Measurements from ENCODE around the gene DYNLT5.
"Not testable (repeated sequence)": the region's sequence is repeated elsewhere in the genome, so short reads cannot be mapped to it uniquely, and the experiment has no call there.

DNA sequence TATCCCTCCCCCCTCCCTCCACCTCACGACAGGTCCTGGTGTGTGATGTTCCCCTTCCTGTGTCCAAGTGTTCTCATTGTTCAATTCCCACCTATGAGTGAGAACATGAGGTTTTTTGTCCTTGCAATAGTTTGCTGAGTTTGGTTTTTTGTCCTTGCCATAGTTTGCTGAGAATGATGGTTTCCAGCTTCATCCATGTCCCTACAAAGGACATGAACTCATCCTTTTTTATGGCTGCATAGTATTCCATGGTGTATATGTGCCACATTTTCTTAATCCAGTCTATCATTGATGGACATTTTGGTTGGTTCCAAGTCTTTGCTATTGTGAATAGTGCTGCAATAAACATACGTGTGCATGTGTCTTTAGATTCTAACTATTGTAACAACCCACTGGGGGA, 43.6 kb downstream of the DYNLT5 start:
- TF ChIP-seq, protein P1, sequence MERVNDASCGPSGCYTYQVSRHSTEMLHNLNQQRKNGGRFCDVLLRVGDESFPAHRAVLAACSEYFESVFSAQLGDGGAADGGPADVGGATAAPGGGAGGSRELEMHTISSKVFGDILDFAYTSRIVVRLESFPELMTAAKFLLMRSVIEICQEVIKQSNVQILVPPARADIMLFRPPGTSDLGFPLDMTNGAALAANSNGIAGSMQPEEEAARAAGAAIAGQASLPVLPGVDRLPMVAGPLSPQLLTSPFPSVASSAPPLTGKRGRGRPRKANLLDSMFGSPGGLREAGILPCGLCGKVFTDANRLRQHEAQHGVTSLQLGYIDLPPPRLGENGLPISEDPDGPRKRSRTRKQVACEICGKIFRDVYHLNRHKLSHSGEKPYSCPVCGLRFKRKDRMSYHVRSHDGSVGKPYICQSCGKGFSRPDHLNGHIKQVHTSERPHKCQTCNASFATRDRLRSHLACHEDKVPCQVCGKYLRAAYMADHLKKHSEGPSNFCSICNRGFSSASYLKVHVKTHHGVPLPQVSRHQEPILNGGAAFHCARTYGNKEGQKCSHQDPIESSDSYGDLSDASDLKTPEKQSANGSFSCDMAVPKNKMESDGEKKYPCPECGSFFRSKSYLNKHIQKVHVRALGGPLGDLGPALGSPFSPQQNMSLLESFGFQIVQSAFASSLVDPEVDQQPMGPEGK (CRISPR knock-in tag; IDR thresholded peaks at IDR 0.05; ENCODE audit: borderline replicate concordance) = not testable (repeated sequence)
- TF ChIP-seq, protein P2, sequence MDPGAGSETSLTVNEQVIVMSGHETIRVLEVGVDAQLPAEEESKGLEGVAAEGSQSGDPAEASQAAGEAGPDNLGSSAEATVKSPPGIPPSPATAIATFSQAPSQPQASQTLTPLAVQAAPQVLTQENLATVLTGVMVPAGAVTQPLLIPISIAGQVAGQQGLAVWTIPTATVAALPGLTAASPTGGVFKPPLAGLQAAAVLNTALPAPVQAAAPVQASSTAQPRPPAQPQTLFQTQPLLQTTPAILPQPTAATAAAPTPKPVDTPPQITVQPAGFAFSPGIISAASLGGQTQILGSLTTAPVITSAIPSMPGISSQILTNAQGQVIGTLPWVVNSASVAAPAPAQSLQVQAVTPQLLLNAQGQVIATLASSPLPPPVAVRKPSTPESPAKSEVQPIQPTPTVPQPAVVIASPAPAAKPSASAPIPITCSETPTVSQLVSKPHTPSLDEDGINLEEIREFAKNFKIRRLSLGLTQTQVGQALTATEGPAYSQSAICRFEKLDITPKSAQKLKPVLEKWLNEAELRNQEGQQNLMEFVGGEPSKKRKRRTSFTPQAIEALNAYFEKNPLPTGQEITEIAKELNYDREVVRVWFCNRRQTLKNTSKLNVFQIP (CRISPR knock-in tag; IDR thresholded peaks at IDR 0.05; ENCODE audit: borderline replicate concordance, low read depth) = not testable (repeated sequence)
- TF ChIP-seq GLIS3 (CRISPR knock-in tag; IDR thresholded peaks at IDR 0.05); ZC3H10 (CRISPR knock-in tag; IDR thresholded peaks at IDR 0.05); RARB (CRISPR knock-in tag; IDR thresholded peaks at IDR 0.05); PPARA (CRISPR knock-in tag; IDR thresholded peaks at IDR 0.05; ENCODE audit: borderline replicate concordance); BACH2 (CRISPR knock-in tag; IDR thresholded peaks at IDR 0.05; ENCODE audit: borderline replicate concordance): not testable (repeated sequence)
- TF ChIP-seq, protein P3, sequence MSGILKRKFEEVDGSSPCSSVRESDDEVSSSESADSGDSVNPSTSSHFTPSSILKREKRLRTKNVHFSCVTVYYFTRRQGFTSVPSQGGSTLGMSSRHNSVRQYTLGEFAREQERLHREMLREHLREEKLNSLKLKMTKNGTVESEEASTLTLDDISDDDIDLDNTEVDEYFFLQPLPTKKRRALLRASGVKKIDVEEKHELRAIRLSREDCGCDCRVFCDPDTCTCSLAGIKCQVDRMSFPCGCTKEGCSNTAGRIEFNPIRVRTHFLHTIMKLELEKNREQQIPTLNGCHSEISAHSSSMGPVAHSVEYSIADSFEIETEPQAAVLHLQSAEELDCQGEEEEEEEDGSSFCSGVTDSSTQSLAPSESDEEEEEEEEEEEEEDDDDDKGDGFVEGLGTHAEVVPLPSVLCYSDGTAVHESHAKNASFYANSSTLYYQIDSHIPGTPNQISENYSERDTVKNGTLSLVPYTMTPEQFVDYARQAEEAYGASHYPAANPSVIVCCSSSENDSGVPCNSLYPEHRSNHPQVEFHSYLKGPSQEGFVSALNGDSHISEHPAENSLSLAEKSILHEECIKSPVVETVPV (CRISPR knock-in tag; IDR thresholded peaks at IDR 0.05) = not testable (repeated sequence)

Measured in SK-N-SH treated with all-trans-retinoic acid at 6 μM for 48 hours (cell line).